GM21619 (cell line): ENCODE data around the gene TMEM50B.
"Not testable (repeated sequence)": the region's sequence is repeated elsewhere in the genome, so short reads cannot be mapped to it uniquely, and the experiment has no call there.

Experiments used
- ATAC-seq: cut with Tn5 transposase; IDR thresholded peaks from one replicate; pipeline ENCODE4 v1.9.1; 2021; ENCODE audit not compliant: unreplicated experiment

Gene TMEM50B

GRCh38 chr21:33478935-33479678 lies 667 bp downstream of the TMEM50B start:
- ATAC-seq = peak; percentile 24

- ATAC-seq = no peak
Observed at GRCh38 chr21:33478182-33478581, 1.6 kb downstream of the TMEM50B start.

GRCh38 chr21:33477066-33477465 lies 2.7 kb downstream of the TMEM50B start:
- ATAC-seq = no peak

- no peak for ATAC-seq
Observed at GRCh38 chr21:33473344-33473743, 6.4 kb downstream of the TMEM50B start.

- no peak for ATAC-seq
Observed at GRCh38 chr21:33470701-33471100, 9.1 kb downstream of the TMEM50B start.

GRCh38 chr21:33469183-33469582 lies 10.6 kb downstream of the TMEM50B start:
- ATAC-seq = not testable (repeated sequence)

- no peak for ATAC-seq
Observed at GRCh38 chr21:33461538-33462250, 18.1 kb downstream of the TMEM50B start.

- ATAC-seq = no peak
Observed at GRCh38 chr21:33458861-33459260, 20.9 kb downstream of the TMEM50B start.

- no peak for ATAC-seq
Observed at GRCh38 chr21:33455686-33456446, 23.9 kb downstream of the TMEM50B start.

GRCh38 chr21:33452362-33452761 lies 27.4 kb downstream of the TMEM50B start:
- no peak for ATAC-seq

GRCh38 chr21:33451634-33452071 lies 28.1 kb downstream of the TMEM50B start:
- ATAC-seq = no peak

- ATAC-seq = no peak
Observed at GRCh38 chr21:33449616-33450015, 30.2 kb downstream of the TMEM50B start.

- ATAC-seq = not testable (repeated sequence)
Observed at GRCh38 chr21:33446620-33447019, 33.2 kb downstream of the TMEM50B start.

GRCh38 chr21:33444499-33444898 lies 35.3 kb downstream of the TMEM50B start:
- no peak for ATAC-seq

- no peak for ATAC-seq
Observed at GRCh38 chr21:33443194-33443593, 36.6 kb downstream of the TMEM50B start.

- peak; percentile 78 for ATAC-seq
Observed at GRCh38 chr21:33441489-33442477, 38.0 kb downstream of the TMEM50B start.

- no peak for ATAC-seq
Observed at GRCh38 chr21:33437140-33437539, 42.6 kb downstream of the TMEM50B start.

GRCh38 chr21:33434770-33435360 lies 44.9 kb downstream of the TMEM50B start:
- peak; percentile 90 for ATAC-seq

GRCh38 chr21:33433425-33434114 lies 46.2 kb downstream of the TMEM50B start:
- ATAC-seq = no peak
